GM12878 (cell line): ENCODE results near the gene C17orf50.

ENCODE experiments used
- CTCF ChIP-seq, 3 experiments: IDR thresholded peaks in 2 of 3; conservative IDR thresholded peaks in 1 of 3; 2 replicates each; pipeline ENCODE4 v1.5.1; 2011; ENCODE audit warnings: low read depth in 3 of 3, low read length in 3 of 3, mild to moderate bottlenecking in 3 of 3, control low read depth in 2 of 3, moderate library complexity in 2 of 3, inconsistent platforms in 1 of 3, mixed read lengths in 1 of 3; ENCODE audit not compliant: control insufficient read depth in 2 of 3, insufficient read depth in 1 of 3; ENCODE audit errors: extremely low read depth in 1 of 3
- EP300 ChIP-seq, 2 experiments: fragments of 150-350 bp in 1 of 2; IDR thresholded peaks; 2 replicates each; pipeline ENCODE4 v1.6.1; 2011 to 2012; ENCODE audit warnings: low read depth in 2 of 2, low read length in 2 of 2, borderline replicate concordance in 1 of 2, improper control_type of control experiment in 1 of 2, inconsistent platforms in 1 of 2; ENCODE audit not compliant: control insufficient read depth in 1 of 2
- POLR2A ChIP-seq: IDR thresholded peaks from 2 replicates; pipeline ENCODE4 v1.6.1; 2011; ENCODE audit warnings: low read depth, mild to moderate bottlenecking, low read length
- RELA ChIP-seq: fragments of 450-650 bp; IDR thresholded peaks from 2 replicates; pipeline ENCODE4 v1.8.0; 2014; ENCODE audit warnings: borderline replicate concordance; ENCODE audit not compliant: partially characterized antibody
- SMAD1 ChIP-seq: fragments of 450-650 bp; IDR thresholded peaks from 2 replicates; pipeline ENCODE4 v1.6.1; 2018; ENCODE audit warnings: mild to moderate bottlenecking, low read depth; ENCODE audit not compliant: partially characterized antibody
- USF1 ChIP-seq: IDR thresholded peaks from 2 replicates; pipeline ENCODE4 v1.6.1; 2011; ENCODE audit warnings: borderline replicate concordance, low read depth, mild to moderate bottlenecking, moderate library complexity, mixed read lengths, low read length; ENCODE audit not compliant: insufficient read depth; ENCODE audit errors: extremely low read length
- YY1 ChIP-seq: IDR thresholded peaks from 2 replicates; pipeline ENCODE4 v1.6.1; 2011; ENCODE audit warnings: low read depth, mild to moderate bottlenecking, low read length
- ZNF384 ChIP-seq: IDR thresholded peaks from 2 replicates; pipeline ENCODE4 v1.6.1; 2012; ENCODE audit warnings: low read depth, mild to moderate bottlenecking, low read length, improper control_type of control experiment, borderline replicate concordance
- ZSCAN29 ChIP-seq: fragments of 450-650 bp; IDR thresholded peaks from 2 replicates; pipeline ENCODE4 v1.6.1; 2017; ENCODE audit warnings: mild to moderate bottlenecking, moderate library complexity
- ZZZ3 ChIP-seq: IDR thresholded peaks from 2 replicates; pipeline ENCODE4 v1.6.1; 2011; ENCODE audit warnings: low read depth; ENCODE audit not compliant: control insufficient read depth, insufficient read length

GRCh38 chr17:35750526-35751395, 9.9 kb upstream of the C17orf50 start:
- TF ChIP-seq POLR2A = no peak
- no peak for TF ChIP-seq ZZZ3
- TF ChIP-seq YY1 = no peak
- no peak for TF ChIP-seq CTCF (IDR thresholded peaks at IDR 0.05 in 2 of 3, conservative IDR thresholded peaks at IDR 0.05 in 1 of 3; ENCODE audit: control insufficient read depth in 2 of 3, extremely low read depth in 1 of 3, insufficient read depth in 1 of 3, low read depth in 3 of 3, low read length in 3 of 3)
- no peak for TF ChIP-seq EP300 (IDR thresholded peaks at IDR 0.05; ENCODE audit: borderline replicate concordance in 1 of 2, control insufficient read depth in 1 of 2, low read depth in 2 of 2, low read length in 2 of 2)
- TF ChIP-seq RELA = no peak
- TF ChIP-seq ZNF384 = no peak
- TF ChIP-seq ZSCAN29 = no peak
- no peak for TF ChIP-seq SMAD1
- TF ChIP-seq USF1 = no peak
